Measurements from ENCODE around the gene SLC25A2. TPM values are rescaled to one million over a fixed set of nuclear protein-coding genes. Genes with fewer than 3 reads are reported as not detected.
A peak's percentile ranks its signal among the peaks of the same experiment; 100 is the strongest.
"Not testable (repeated sequence)": the region's sequence is repeated elsewhere in the genome, so short reads cannot be mapped to it uniquely, and the experiment has no call there.

SLC25A2 gene
- total RNA-seq, 1 donor from 2014 or later = 0.71 TPM

GRCh38 chr5:141319202-141319601 is 15.4 kb upstream of the SLC25A2 start:
- intact Hi-C loops (cut with DNase I) = no loop called here
- ATAC-seq (no peak), DNase-seq (no peak)
- Histone ChIP-seq H3K27me3 (ENCODE audit: low read depth) (no peaks in the 10 kb centered on the region), H3K27ac (no peak overlapping the region), H3K36me3 (no peaks in the 10 kb centered on the region), H3K4me1 (no peaks in the 10 kb centered on the region), H3K4me3 (peak overlapping the region; percentile 82), H3K9me3 (peaks cover 78% of the 10 kb centered on the region)
- no peak for TF ChIP-seq CTCF (IDR thresholded peaks at IDR 0.05)

- peaks cover 90% of the 10 kb centered on the region for H3K9me3 ChIP-seq
- H3K27ac ChIP-seq; H3K27me3 ChIP-seq (ENCODE audit: low read depth); DNase-seq; ATAC-seq; H3K4me3 ChIP-seq; H3K36me3 ChIP-seq; intact Hi-C loops (cut with DNase I); H3K4me1 ChIP-seq: not testable (repeated sequence)
These were observed 13.1 kb upstream of the SLC25A2 start for GRCh38 chr5:141316963-141317362.

GRCh38 chr5:141313711-141314110 is 9.9 kb upstream of the SLC25A2 start:
- TF ChIP-seq CTCF (IDR thresholded peaks at IDR 0.05) = no peak
- Histone ChIP-seq H3K4me1 (no peaks in the 10 kb centered on the region), H3K36me3 (no peaks in the 10 kb centered on the region), H3K4me3 (no peak overlapping the region), H3K9me3 (peaks cover 97% of the 10 kb centered on the region), H3K27me3 (ENCODE audit: low read depth) (no peaks in the 10 kb centered on the region), H3K27ac (no peak overlapping the region)
- DNase-seq = no peak
- intact Hi-C loops (cut with DNase I) = no loop called here
- no peak for ATAC-seq

GRCh38 chr5:141306630-141307029 is 2.8 kb upstream of the SLC25A2 start:
- H3K9me3 ChIP-seq = peaks cover 97% of the 10 kb centered on the region
- no peak for DNase-seq
- ATAC-seq = no peak

GRCh38 chr5:141298376-141298775 is 5.5 kb downstream of the SLC25A2 start:
- H3K9me3 ChIP-seq = peaks cover 96% of the 10 kb centered on the region
- TF ChIP-seq CTCF (IDR thresholded peaks at IDR 0.05) = no peak
- intact Hi-C loops (cut with DNase I) = no loop called here
- ATAC-seq (no peak), DNase-seq (no peak)
- no peak overlapping the region for H3K4me3 ChIP-seq
- no peaks in the 10 kb centered on the region for H3K36me3 ChIP-seq
- no peaks in the 10 kb centered on the region for H3K4me1 ChIP-seq
- H3K27me3 ChIP-seq (ENCODE audit: low read depth) = no peaks in the 10 kb centered on the region
- no peak overlapping the region for H3K27ac ChIP-seq

More at GRCh38 chr5:141306630-141307029, 2.8 kb upstream of the SLC25A2 start:
- H3K4me3 ChIP-seq = no peak overlapping the region
- no peaks in the 10 kb centered on the region for H3K36me3 ChIP-seq
- H3K27me3 ChIP-seq (ENCODE audit: low read depth) = no peaks in the 10 kb centered on the region
- no peak overlapping the region for H3K27ac ChIP-seq
- intact Hi-C loops (cut with DNase I) = no loop called here
- TF ChIP-seq CTCF (IDR thresholded peaks at IDR 0.05) = no peak
- H3K4me1 ChIP-seq = no peaks in the 10 kb centered on the region

GRCh38 chr5:141272906-141273305 is 30.9 kb downstream of the SLC25A2 start:
- H3K27ac ChIP-seq = no peak overlapping the region
- peaks cover 98% of the 10 kb centered on the region for H3K9me3 ChIP-seq
- H3K36me3 ChIP-seq = no peaks in the 10 kb centered on the region
- DNase-seq (no peak), ATAC-seq (no peak)
- H3K4me3 ChIP-seq = no peak overlapping the region
- TF ChIP-seq CTCF (IDR thresholded peaks at IDR 0.05) = no peak
- no peaks in the 10 kb centered on the region for H3K27me3 ChIP-seq (ENCODE audit: low read depth)
- H3K4me1 ChIP-seq = no peaks in the 10 kb centered on the region
- intact Hi-C loops (cut with DNase I) = no loop called here

Measured in lower lobe of right lung (tissue), 2 donors.